Activated CD8-positive, alpha-beta memory T cell treated with anti-CD3 and anti-CD28 coated beads for 36 hours (primary cell): Measurements from ENCODE around the gene GABRR1. TPM values are rescaled to one million over a fixed set of nuclear protein-coding genes. Genes with fewer than 3 reads are reported as not detected.
"Not testable (repeated sequence)": the region's sequence is repeated elsewhere in the genome, so short reads cannot be mapped to it uniquely, and the experiment has no call there.

Experiments used
- CTCF ChIA-PET: fragments of 350-600 bp; sonication (Branson Sonifier 250); formaldehyde crosslinking; loops from one replicate; lab custom pipeline; 2021; ENCODE audit warnings: antibody characterized with exemption; lab: Charles Lee
- POLR2A ChIA-PET: fragments of 350-600 bp; sonication (Branson Sonifier 250); formaldehyde crosslinking; loops from one replicate; lab custom pipeline; 2021; ENCODE audit warnings: antibody characterized with exemption; lab: Charles Lee
- total RNA-seq, 2 experiments: library from RNA; stranded (reverse); gene quantifications; one replicate each; pipeline ENCODE4 v1.2.3, GENCODE V29; 2021

The GABRR1 gene
- not detected for total RNA-seq

- ChIA-PET CTCF (interaction anchor here (0.6 kb wide), 1 partner anchor 22 kb away, joined by 3 read pairs; no protein-coding TSS in a partner anchor), POLR2A (no interaction called here)
These were observed at the start of gene GABRR1 for GRCh38 chr6:89217299-89217910. TSS of gene GABRR1 (minus strand) at chr6:89217358. CDS start at chr6:89217322, 36 bp downstream.

- CTCF ChIA-PET, result no interaction called here
- POLR2A ChIA-PET, result no interaction called here
These were observed 47.1 kb upstream of the GABRR1 start for GRCh38 chr6:89264296-89264695.

GRCh38 chr6:89260832-89261231, 43.7 kb upstream of the GABRR1 start:
- ChIA-PET CTCF (no interaction called here), POLR2A (no interaction called here)

GRCh38 chr6:89260310-89260709, 43.2 kb upstream of the GABRR1 start:
- POLR2A ChIA-PET, result no interaction called here
- CTCF ChIA-PET, result no interaction called here

GRCh38 chr6:89258912-89259311, 41.8 kb upstream of the GABRR1 start:
- CTCF ChIA-PET, result no interaction called here
- POLR2A ChIA-PET, result no interaction called here

- ChIA-PET POLR2A (no interaction called here), CTCF (no interaction called here)
These were observed 40.6 kb upstream of the GABRR1 start for GRCh38 chr6:89257781-89258180.

GRCh38 chr6:89257346-89257745, 40.2 kb upstream of the GABRR1 start:
- ChIA-PET POLR2A (no interaction called here), CTCF (no interaction called here)

- ChIA-PET POLR2A (no interaction called here), CTCF (no interaction called here)
These were observed 38.3 kb upstream of the GABRR1 start for GRCh38 chr6:89255417-89255816.

GRCh38 chr6:89254569-89254968, 37.4 kb upstream of the GABRR1 start:
- CTCF ChIA-PET, result no interaction called here
- POLR2A ChIA-PET, result no interaction called here

GRCh38 chr6:89252907-89253306, 35.7 kb upstream of the GABRR1 start:
- ChIA-PET POLR2A (no interaction called here), CTCF (interaction anchor here (1.0 kb wide), 1 partner anchor 29 kb away, joined by 3 read pairs; no protein-coding TSS in a partner anchor)

GRCh38 chr6:89251976-89252375, 34.8 kb upstream of the GABRR1 start:
- ChIA-PET CTCF (no interaction called here), POLR2A (no interaction called here)

GRCh38 chr6:89251170-89251569, 34.0 kb upstream of the GABRR1 start:
- POLR2A ChIA-PET, result no interaction called here
- CTCF ChIA-PET, result no interaction called here

GRCh38 chr6:89250239-89250638, 33.1 kb upstream of the GABRR1 start:
- POLR2A ChIA-PET, result no interaction called here
- CTCF ChIA-PET, result no interaction called here

GRCh38 chr6:89244241-89244985, 27.3 kb upstream of the GABRR1 start:
- CTCF ChIA-PET, result interaction anchor here (1.8 kb wide), 1 partner anchor 261 kb away, joined by 5 read pairs; no protein-coding TSS in a partner anchor
- POLR2A ChIA-PET, result no interaction called here

GRCh38 chr6:89243331-89243629, 26.1 kb upstream of the GABRR1 start:
- ChIA-PET CTCF (interaction anchor here (1.8 kb wide), 1 partner anchor 260 kb away, joined by 5 read pairs; no protein-coding TSS in a partner anchor), POLR2A (no interaction called here)

- ChIA-PET POLR2A (no interaction called here), CTCF (interaction anchor here (0.6 to 1.8 kb wide), 2 partner anchors 135 to 259 kb away, joined by 3 to 5 read pairs; no protein-coding TSS in a partner anchor)
These were observed 25.6 kb upstream of the GABRR1 start for GRCh38 chr6:89242574-89243330.

- POLR2A ChIA-PET, result no interaction called here
- CTCF ChIA-PET, result interaction anchor here (0.6 to 1.9 kb wide), 3 partner anchors 22 to 1919 kb away, joined by 3 to 5 read pairs (median 3); partner anchors contain the start of gene GABRR1
These were observed 22.2 kb upstream of the GABRR1 start for GRCh38 chr6:89239338-89239737.

- ChIA-PET POLR2A (no interaction called here), CTCF (no interaction called here)
These were observed 20.0 kb upstream of the GABRR1 start for GRCh38 chr6:89237158-89237557.

- CTCF ChIA-PET, POLR2A ChIA-PET: not testable (repeated sequence)
These were observed 16.4 kb upstream of the GABRR1 start for GRCh38 chr6:89233605-89234004.

GRCh38 chr6:89222712-89223039, 5.5 kb upstream of the GABRR1 start:
- CTCF ChIA-PET, result no interaction called here
- POLR2A ChIA-PET, result no interaction called here
